Hepatocyte (in vitro differentiated cells): ENCODE measurements around the gene CCDC120.

ENCODE experiments used
- CTCF ChIP-seq: fragments of 200-600 bp; sonication (generic); IDR thresholded peaks from 2 replicates; pipeline ENCODE4 v1.5.1; 2016; ENCODE audit warnings: antibody characterized with exemption, mild to moderate bottlenecking; ENCODE audit not compliant: poor library complexity
- EZH2 ChIP-seq: fragments of 200-600 bp; sonication (generic); IDR thresholded peaks from 2 replicates; pipeline ENCODE4 v1.6.1; 2016; ENCODE audit warnings: antibody characterized with exemption, mild to moderate bottlenecking, borderline replicate concordance
- EZH2phosphoT487 ChIP-seq: fragments of 200-600 bp; sonication (generic); IDR thresholded peaks from one replicate; pipeline ENCODE4 v1.6.1; 2018; ENCODE audit warnings: antibody characterized with exemption, mild to moderate bottlenecking, low read depth, moderate library complexity; ENCODE audit not compliant: unreplicated experiment, severe bottlenecking

GRCh38 chrX:49106296-49106695, 47.5 kb downstream of the CCDC120 start:
- TF ChIP-seq CTCF (no peak), EZH2 (no peak), EZH2phosphoT487 (no peak)
